Esophagus muscularis mucosa (tissue), 3 donors: Measurements from ENCODE around the gene ERC2.

ENCODE experiments used
- CTCF ChIP-seq, 3 experiments: fragments of 200-600 bp in 2 of 3; fragments of 450-650 bp in 1 of 3; sonication (generic) in 2 of 3; IDR thresholded peaks; one replicate each; pipeline ENCODE4 v1.5.1; 2017 to 2019; ENCODE audit warnings: antibody characterized with exemption in 3 of 3, mild to moderate bottlenecking in 2 of 3, moderate library complexity in 1 of 3
- POLR2A ChIP-seq: fragments of 450-650 bp; IDR thresholded peaks from one replicate; pipeline ENCODE4 v1.6.1; 2017; ENCODE audit warnings: antibody characterized with exemption, moderate library complexity, mild to moderate bottlenecking, low read depth

DNA sequence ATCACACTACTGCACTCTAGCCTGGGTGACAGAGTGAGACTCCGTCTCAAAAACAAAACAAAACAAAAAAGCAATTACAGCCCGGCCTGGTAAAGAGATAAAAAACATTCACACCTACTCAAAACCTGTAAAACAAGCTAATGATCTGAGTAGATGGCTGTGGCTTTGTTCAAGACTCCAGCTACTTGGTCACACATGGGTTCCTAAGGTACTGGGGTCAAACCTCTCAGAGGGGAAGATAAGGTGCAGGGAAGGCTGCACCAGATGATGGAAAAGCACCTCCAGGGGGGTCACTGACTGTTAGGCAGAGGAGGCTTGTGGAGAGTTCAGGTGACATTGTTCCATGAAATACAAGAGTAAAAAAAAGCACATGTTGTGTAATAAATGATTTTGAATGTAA, 531.0 kb downstream of the ERC2 start:
- no peak for TF ChIP-seq CTCF (IDR thresholded peaks at IDR 0.05)
- no peak for TF ChIP-seq POLR2A
